Fibroblast of skin of scalp (primary cell): ENCODE results near the gene AGPAT3.

Source experiments
- DNase-seq: peaks from one replicate; pipeline ENCODE4 v3.0.0-alpha.2; 2013

AGPAT3 gene

DNA sequence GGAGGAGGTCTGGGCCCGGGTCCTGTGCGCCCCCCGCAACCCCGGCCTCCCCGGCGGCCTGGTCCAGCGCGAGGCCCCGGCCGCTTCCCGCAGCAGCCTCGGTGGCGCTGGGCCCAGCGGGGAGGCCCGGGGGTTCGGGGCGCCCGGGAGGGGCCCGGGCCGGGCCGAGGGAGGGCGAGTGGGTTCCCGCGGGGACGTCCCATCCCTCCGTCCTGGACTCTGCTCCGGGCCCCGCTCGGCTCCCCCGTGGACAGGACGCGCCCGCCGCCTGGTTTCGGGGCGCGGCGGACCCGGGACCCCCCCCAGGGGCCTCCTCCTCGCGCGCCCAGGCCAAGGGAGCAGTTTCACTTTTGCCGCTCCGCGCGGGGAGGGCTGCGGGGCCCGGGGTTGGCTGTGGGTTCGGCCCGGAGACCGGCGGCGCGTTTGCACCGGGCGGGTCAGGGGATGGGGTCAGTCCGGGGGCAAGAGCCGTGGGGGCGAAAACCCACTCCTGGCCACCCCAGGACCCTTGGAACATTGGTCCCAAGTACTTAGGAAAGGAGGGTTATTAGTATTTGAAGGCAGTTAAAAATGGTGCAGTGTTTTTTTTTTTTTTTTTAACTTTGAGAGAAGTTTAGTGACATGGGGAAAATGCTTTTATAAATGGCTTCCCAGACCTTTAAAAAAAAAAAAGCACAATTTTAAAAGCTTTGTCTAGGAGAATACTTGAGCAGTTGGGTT, 677 bp downstream of the AGPAT3 start:
- peak; percentile 31 for DNase-seq

DNA sequence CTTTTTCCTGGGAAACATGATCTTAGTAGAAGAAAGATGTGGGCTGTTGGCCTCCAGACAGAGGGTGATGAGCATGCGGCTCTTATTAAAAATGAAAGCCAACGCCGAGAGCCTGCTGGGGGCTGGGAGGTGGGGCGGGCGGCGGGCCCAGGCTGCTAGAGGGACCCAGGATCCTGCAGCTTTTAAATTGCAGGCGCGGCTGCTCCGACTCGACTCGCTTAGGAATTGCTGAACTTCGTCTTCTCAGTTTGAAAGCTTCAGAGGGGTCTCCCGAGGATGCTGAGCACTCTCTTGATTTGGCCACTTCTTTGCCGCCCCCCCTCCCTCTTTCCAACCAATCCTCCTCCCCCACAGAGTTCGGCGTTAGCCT, 1.2 kb downstream of the AGPAT3 start:
- DNase-seq: peak; percentile 51

DNA sequence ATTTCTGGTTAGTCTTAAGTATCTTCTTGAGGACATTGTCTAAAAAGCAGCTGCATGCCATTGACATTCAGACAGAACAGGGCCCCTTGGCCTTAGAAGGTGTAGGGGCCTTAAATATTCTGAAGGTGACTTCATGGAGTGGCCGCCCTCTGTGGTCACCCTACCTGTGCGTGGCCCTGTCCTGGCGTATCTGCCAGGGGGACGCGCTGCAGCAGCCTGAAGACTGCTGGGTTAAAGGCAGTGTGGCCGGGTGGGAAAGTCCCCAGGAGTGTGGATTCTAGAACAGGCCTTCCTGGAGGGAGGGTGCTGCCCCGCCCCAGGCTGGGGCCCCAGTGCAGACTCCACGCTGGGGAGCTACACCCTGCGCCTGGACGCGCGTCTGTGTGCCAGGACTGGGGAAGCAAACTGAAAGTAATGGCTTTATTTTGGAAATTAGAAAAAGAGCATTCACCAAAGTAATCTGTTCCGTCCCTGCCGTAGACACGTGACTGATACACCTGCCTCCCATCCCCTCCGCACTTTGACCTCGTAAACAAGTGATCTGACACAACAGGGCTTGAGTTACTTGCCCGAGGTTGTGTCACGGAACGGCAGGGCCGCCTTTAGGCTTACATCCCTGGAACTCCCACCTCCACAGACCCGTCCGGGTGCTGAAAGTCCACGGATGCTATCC, 1.8 kb downstream of the AGPAT3 start:
- DNase-seq: no peak

DNA sequence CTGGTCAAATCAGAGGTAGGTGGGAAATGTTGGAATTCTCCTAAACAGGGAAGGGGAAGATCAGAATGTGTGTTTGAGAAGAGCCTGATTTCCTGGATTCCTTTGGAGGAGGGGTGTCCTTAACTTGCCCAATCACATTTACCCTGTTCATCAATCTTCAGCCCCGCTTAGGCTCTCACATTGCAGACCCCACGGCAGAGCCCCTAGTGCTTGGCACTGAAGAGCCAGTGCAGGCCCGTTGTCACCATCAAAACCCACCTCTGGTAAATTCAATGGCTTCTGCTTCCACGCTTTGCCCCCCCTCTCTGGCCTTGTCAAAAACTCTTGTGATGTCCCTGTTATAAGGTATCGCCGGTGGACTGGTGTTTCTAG, 2.3 kb downstream of the AGPAT3 start:
- no peak for DNase-seq

DNA sequence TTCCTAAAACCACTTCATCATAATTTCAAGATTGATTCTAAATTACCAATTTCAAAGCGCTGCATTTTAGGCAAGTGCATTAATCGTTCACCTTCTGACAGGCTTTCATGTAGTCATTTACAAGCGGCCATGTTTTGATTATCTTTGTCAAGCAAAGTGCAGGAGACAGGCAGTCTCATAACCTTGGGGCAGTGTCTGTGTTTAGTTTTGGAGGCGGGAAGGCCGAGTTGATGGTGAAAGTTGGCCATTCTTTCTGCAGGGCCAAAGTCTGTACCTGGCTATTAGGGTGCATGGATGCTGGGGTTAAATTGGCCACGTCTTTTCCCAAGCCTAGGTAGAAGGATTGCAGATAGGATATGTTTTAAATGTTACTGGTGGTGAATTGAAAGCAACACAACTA, 2.9 kb downstream of the AGPAT3 start:
- no peak for DNase-seq

DNA sequence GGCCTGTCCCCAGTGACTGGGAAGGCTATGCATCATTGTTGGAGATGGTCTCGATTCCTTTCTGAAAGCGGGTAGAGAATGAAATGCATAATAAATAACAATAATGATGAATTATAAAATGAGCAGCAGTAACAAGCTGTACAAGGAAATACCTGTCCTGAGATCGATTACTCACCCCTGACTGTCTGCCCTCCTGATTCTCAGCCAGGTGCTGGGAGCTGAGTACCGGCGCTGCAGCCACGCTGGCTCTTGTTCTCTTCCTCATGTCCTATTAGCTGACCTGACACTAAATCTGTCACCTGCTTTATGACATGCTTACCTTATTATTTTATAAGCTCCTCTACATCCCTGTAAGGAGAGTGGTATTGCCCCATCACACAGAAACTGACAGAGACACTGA, 3.4 kb downstream of the AGPAT3 start:
- no peak for DNase-seq

DNA sequence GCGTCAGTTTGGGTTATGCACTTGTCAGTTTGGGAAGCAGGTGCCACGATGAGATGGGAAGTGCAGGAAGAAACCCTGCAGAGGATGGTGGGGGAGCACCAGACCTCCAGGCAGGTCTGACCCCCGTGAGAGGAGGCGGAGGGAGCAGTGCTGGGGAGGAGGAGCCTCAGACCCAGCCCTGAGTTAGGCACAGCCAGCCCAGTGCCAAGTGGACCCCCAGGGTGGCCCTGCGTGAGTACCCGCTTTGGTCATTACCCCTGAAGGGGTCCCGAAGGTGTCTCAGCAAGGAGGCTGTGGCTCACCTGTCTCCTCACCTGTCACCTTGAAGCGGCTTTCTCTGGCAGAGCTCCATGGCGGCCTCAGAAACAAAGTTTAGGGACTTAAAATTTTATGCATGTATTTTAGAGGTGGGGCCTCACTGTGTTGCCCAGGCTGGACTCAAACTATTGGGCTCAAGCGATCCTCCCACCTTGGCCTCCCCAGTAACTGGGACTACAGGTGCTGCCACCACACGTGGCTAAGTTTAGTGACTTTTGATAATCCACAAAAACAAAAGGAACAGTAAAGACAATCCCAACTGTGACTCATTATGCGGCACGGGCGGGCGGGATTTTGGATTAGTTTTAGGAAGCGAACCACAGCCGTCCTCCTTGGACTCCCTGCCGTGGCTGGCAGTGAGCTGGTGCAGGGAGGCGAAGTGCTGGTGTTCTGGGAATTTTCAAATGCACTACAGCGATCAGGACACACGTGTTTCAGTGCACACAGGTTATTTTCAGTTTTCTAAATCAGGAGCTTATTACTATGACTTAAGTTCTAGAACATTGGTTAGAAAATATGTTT, 4.7 kb downstream of the AGPAT3 start:
- no peak for DNase-seq

DNA sequence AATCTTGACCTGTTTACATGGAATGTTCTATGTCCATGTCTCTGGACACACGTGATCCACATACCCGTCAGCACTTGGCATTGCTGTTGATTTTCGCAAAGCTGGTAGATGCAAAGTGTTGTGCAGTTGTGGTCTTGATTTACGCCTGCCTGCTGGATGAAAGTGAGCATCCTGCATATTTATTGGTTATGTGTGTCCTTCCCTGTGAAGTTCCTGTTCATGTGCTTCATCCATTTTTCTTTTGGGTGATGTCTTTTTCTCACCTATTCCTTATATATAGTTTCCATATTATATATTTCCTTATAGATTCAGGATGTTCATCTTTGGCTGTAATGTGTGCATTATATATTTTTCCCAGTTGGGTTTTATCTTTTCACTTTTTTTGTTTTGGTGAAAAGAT, 6.5 kb downstream of the AGPAT3 start:
- DNase-seq: no peak

DNA sequence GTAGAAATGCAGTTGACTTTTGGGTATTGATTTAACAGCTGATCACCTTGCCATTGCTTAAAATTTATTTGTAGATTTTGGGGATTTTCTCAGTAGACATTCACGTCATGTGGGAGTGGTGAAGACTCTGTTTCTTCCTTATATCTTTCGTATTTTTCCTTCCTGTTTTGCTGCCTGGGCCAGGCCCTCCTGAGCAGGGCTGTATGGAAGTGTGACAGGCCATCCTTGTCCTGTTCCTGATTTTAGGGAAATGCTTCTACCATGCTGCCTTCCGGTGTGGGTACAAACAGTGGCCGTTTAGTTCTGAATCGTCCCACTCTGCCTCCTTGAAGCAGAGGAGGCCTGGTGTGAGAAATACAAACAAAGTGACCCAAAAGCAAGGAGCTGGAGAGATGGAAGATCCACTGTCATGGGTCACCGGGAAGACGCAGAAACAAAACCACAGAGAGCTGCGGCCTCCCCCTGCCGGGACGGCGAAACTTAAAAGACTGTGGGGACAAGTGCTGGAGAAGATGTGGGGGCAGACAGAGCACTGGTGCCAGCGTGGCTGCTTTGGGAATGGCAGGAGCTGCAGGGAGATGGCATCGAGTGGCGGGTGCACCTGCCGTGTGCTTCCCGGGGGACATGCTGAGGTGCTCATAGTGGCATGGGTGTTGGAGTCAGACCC, 7.6 kb downstream of the AGPAT3 start:
- DNase-seq: no peak

DNA sequence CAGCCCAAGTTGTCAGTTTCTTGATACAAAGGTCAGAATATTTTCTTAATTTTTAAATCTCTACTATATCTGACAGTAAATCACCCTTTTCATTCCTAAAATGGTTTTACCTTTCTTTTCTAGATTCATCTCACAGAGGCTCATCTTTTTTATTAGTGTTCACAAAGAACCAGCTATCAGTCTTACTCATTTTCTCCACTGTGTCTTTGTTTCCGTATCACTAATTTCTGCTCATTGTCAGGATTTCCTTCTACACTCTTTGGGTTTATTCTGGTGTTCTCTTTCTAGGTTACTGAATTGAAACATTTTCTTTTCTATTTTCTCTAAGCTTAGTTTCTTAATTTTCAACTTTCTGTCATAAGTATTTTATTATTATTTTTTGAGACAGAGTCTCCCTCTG, 8.7 kb downstream of the AGPAT3 start:
- no peak for DNase-seq

DNA sequence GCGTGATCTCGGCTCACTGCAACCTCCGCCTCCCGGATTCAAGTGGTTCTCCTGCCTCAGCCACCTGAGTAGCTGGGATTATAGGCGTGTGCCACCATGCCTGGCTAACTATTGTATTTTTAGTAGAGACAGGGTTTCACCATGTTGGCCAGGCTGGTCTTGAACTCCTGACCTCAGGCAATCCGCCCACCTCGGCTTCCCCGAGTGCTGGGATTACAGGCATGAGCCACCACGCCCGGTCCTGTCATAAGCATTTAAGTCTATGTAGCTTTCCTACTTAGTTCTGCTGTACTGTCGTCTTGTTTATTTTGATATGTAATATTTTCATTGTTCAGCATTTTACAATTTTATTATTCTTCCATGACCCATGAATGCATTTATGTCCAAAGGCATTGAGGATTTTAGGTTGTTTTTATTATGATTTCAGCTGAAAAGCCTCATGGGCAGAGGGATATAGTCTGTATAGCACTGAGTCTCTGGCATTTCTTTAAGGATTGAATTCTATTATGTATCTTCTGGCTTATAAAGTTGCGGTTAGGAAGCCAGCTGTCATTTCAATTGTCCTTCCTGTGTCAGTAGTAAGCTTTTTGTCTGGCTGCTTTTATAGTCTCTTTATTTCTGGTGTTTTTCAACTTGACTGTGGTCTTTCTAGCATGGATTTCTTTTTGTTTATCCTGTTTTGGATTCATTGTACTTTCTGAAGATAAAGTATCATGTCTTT, 9.2 kb downstream of the AGPAT3 start:
- no peak for DNase-seq

DNA sequence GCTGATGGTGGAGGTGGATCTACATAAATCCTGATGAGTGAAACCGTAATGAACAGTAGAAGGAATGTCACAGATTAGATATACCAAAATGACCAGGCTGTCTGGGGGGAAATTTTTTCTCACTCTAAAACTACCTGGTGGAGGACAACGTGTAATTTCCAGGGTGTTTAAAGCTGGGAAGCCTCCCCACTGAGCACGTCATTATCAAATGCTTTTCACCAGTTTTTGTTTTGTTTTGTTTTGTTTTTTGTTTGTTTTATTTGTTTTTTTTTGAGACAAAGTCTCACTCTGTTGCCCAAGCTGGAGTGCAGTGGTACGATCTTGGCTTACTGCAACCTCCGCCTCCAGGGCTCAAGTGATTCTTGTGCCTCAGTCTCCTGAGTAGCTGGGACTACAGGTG, 11.6 kb downstream of the AGPAT3 start:
- DNase-seq: no peak

DNA sequence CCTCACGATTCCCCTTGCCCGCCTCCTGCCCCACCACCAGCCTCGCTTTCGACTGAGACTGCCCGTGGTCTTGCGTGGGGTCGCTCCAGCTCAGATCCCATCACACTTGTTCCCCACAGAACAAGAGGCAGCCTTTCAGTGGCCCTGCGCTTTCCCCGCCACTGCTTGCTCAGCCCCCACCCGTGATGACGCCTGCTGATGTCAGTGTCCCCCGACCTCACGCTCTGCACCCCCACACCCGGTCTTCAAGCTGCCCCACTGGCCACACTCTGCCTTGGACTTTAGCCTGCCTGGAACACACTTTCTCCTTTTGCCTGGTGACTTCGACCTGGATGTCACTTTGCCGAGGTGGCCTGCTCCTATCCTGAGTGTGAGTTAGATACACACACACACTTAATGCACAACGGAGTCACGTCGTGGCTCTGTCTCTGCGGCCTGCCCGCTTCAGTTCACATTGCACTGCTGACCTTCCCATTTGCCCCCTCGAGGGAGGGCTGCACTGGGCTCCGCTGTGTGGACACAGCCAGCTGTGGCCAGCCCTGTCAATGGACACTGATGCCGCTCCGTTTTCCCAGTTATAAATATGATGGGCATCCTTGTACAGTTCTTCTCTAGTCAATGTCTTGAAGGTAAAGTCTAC, 13.0 kb downstream of the AGPAT3 start:
- DNase-seq: no peak

DNA sequence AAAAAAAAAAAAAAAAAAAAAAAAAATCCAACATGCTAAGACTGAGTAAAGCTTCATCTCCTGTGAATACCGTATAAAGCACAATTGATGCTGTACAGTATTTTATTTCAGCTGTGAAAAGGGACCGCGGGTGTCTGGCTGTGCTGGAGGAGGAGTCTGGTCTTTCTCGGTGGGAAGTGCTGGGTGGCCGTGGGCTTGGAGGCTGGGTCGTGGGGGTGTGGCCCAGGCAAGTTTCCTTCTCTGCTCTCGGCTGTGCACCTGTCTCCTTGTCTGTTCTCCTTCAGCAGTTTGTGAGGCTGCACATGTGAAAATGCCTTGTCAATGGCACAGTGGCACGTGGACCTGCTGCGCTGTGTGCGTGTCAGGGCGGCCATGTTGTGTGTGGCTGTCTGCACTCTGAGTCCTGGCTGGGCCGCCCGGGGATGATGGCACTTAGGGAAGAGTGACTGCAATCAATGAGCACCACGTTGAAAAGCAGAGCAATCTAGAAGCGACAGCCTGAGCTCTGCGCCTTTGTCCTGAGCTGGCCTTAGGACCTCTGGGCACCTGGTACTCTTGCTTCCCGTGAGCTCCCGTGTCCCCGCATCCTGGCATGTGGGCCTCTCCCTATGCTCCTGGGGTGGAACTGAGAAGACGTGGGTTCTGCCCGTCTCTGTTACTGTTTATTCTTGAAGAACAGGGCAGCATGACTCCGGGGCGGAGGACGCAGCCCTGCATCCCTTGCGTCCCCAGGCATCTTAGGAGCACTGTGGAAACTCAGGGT, 14.5 kb downstream of the AGPAT3 start:
- DNase-seq: no peak

DNA sequence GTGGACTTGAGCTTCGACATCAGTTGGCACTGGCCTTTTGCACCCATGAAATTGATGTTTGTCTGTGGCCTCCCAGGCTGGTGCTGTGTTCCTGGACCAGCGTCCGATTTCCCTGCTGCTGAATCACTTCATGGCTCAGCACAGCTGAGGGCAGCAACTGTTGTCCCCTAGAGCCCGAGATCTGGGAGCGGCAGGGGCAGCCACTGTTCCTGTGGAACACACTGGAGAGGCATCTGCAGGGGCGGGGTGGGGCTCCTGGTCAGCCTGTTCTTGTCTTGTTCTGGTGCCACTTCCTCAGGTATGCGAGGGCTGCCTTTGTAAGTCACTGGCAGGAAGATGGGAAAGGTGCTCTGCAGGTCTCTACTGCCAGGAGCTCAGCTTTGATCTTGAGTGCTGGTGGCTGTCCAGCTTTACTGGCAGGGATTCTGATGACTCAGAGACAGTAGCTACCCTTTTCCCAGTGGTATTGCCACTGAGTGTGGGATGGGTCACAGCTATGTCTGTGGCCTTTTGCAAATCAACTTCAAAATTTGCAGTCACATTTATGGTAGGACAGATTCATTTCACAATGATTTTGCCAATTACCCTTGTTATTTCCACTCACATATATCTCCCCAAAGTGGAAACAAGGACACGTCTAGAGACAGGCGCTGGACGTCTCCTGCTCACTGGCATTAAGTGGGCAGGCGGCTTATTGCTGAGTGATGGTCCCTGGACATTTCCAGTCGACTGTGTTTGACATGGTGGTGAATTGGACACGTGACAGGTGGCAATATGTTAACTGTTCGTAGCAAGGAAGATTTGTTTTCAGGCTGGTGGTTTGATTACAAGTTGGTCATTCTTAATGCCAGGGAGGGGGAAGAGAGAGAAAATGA, 15.3 kb downstream of the AGPAT3 start:
- DNase-seq: no peak

DNA sequence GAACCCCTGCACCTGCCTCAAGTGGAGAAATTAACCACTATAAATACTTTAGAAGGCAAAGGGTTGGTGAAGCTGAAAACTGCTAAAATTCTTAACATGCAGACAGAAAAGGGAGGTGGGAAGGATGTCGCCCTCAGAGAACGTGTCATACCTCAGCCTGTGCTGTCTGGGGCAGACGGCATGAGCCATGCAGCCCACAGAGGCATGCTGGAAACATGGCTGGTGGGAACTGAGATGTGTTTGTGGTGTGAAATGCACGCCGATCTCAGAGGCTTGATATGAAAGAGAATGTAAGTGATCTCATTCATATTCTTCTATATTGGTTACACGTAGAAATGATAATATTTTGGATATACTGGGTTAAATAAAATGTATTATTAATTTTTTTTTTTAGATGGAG, 16.3 kb downstream of the AGPAT3 start:
- DNase-seq: no peak

DNA sequence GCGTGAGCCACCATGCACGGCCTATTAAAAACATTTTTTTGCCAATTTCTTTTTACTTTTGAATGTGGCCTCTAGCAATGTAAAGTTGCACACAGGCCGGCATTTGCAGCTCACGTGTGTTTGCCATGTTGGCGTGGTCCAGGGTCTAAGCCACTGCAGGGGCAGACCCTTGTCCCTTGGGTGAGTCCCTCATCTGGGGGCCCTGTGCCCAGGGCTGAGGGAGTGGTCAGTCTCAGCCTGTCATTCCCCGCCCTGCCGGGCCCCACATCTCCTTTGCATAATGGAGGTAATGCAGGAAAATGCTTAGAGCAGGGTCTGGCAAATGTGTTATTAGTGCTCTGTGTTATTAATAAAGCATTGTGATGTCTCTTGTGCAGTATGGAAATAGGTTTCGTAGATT, 16.9 kb downstream of the AGPAT3 start:
- no peak for DNase-seq

DNA sequence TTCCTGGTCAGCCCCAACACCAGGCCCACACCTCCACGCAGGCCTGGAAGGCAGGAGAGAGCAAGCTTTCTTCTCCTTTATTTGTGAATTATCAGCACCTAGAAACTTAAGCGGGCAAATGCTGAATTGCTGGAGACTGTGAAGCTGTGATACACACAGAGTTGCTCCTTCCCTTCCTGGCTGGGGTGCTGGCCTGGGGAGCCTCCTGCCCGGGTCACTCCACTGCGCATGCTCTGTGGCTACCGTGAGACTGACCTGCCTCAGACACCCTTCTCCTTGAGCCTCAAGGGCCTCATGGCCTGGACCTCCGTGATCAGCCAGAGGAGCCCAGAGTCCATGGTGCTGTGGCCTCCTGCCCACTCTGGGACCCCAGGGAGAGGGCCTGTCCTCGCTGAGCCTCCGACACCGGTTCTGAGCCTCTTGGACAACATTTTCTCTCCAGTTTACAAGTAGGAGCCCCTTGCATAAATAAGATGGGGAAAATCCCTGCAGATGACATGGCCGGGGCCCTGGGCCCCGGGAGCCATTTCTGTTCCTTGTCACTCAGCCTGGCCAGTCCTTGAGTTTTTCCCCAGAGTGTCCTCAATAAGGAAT, 18.0 kb downstream of the AGPAT3 start:
- DNase-seq: no peak

DNA sequence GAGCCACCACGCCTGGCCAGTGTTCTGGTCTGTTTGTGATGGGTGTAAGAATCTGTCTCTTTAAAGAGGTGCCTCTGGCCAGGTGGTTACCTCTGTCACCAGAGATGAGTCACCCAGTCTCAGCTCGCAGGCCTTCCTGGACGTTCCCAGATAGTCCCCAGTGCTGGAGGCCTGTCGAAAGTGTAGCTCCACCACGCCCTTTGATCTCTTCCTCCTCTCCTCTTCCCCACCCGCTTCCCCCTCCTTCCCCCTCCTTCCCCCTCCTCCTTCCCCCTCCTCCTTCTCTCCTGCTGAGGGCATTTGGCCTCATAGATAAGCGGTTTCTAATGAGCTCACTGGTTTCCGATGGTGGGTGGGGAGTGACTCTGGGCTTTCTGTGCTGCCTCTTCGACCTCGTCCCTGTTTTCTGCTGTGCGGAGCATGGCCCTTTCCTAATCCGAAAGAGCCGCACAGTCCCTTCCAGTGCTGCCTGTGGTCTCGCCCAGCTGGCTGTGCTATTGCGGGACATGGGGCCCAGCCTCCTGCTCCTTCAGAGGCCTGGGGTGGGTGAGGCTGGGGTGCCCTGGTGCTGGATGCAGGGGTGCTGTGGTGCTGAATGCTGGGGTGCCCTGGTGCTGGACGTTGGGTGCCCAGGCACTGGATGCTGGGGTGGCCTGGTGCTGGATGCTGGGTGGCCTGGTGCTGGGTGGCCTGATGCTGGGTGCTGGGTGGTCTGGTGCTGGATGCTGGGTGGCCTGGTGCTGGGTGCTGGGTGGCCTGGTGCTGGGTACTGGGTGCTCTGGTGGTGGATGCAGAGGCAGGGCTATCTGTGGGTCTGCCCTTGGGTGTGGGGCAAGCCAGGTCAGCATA, 19.2 kb downstream of the AGPAT3 start:
- no peak for DNase-seq
